Hepatocyte (in vitro differentiated cells): Measurements from ENCODE around the gene SCYL2. TPM values are rescaled to one million over a fixed set of nuclear protein-coding genes. Genes with fewer than 3 reads are reported as not detected.

ENCODE experiments used
- DNase-seq: peaks from one replicate; pipeline ENCODE4 v3.0.0-alpha.2; 2016; ENCODE audit warnings: low spot score
- H2AFZ ChIP-seq: fragments of 200-600 bp; sonication (generic); 2 replicates; pipeline ENCODE4 v1.6.0; 2016; ENCODE audit warnings: antibody characterized with exemption, mild to moderate bottlenecking
- H3K27ac ChIP-seq: fragments of 200-600 bp; sonication (generic); 2 replicates; pipeline ENCODE4 v1.5.1; 2016; ENCODE audit warnings: mild to moderate bottlenecking
- H3K27me3 ChIP-seq: fragments of 200-600 bp; sonication (generic); 2 replicates; pipeline ENCODE4 v1.6.1; 2016
- H3K36me3 ChIP-seq: fragments of 200-600 bp; sonication (generic); replicated peaks from 2 replicates; pipeline ENCODE4 v1.5.1; 2016; ENCODE audit warnings: low read depth; ENCODE audit not compliant: insufficient read depth
- H3K4me1 ChIP-seq: fragments of 200-600 bp; sonication (generic); 2 replicates; pipeline ENCODE4 v1.5.1; 2016; ENCODE audit warnings: mild to moderate bottlenecking, moderate library complexity; ENCODE audit not compliant: insufficient read depth
- H3K4me2 ChIP-seq: fragments of 200-600 bp; sonication (generic); 2 replicates; pipeline ENCODE4 v1.6.0; 2016
- H3K4me3 ChIP-seq: fragments of 200-600 bp; sonication (generic); 2 replicates; pipeline ENCODE4 v1.5.1; 2016; ENCODE audit warnings: mild to moderate bottlenecking
- H3K79me2 ChIP-seq: fragments of 200-600 bp; sonication (generic); 2 replicates; pipeline ENCODE4 v1.6.0; 2017; ENCODE audit warnings: mild to moderate bottlenecking
- H3K9me2 ChIP-seq: fragments of 200-600 bp; sonication (generic); replicated peaks from 2 replicates; pipeline ENCODE4 v1.6.0; 2017; ENCODE audit warnings: mild to moderate bottlenecking; ENCODE audit not compliant: insufficient read depth
- H3K9me3 ChIP-seq: fragments of 200-600 bp; sonication (generic); 2 replicates; pipeline ENCODE4 v1.5.1; 2016; ENCODE audit warnings: low read depth, mild to moderate bottlenecking
- H4K20me1 ChIP-seq: fragments of 200-600 bp; sonication (generic); 2 replicates; pipeline ENCODE4 v1.6.0; 2016; ENCODE audit warnings: mild to moderate bottlenecking; ENCODE audit not compliant: insufficient read depth, poor library complexity, severe bottlenecking
- CTCF ChIP-seq: fragments of 200-600 bp; sonication (generic); IDR thresholded peaks from 2 replicates; pipeline ENCODE4 v1.5.1; 2016; ENCODE audit warnings: antibody characterized with exemption, mild to moderate bottlenecking; ENCODE audit not compliant: poor library complexity
- EZH2 ChIP-seq: fragments of 200-600 bp; sonication (generic); IDR thresholded peaks from 2 replicates; pipeline ENCODE4 v1.6.1; 2016; ENCODE audit warnings: antibody characterized with exemption, mild to moderate bottlenecking, borderline replicate concordance
- EZH2phosphoT487 ChIP-seq: fragments of 200-600 bp; sonication (generic); IDR thresholded peaks from one replicate; pipeline ENCODE4 v1.6.1; 2018; ENCODE audit warnings: antibody characterized with exemption, mild to moderate bottlenecking, low read depth, moderate library complexity; ENCODE audit not compliant: unreplicated experiment, severe bottlenecking
- WGBS: methylation state at CpG from one replicate; pipeline ENCODE4 v1.1.6; 2016; ENCODE audit warnings: low lambda C conversion rate; ENCODE audit errors: missing lambda C conversion rate; 5-methylcytosine and 5-hydroxymethylcytosine counted together
- polyA plus RNA-seq: library from polyadenylated mRNA; unstranded; fragments of >200 nt; fragmentation: Nextera tagmentation; extraction: Ambion mirVana; gene quantifications from 2 replicates; pipeline ENCODE4 v1.2.1, GENCODE V29; 2016
- total RNA-seq: library from RNA; depleted of rRNA; stranded (reverse); fragments of >200 nt; gene quantifications from 2 replicates; pipeline ENCODE4 v1.2.3, GENCODE V29; 2014

The SCYL2 gene
- total and polyA plus RNA-seq, 2 experiments from 2014 or later, result 17.2 to 55.0 TPM

GRCh38 chr12:100356644-100357223, 89.8 kb downstream of the SCYL2 start, which contains the start of gene SLC17A8:
Gene SLC17A8, plus strand, starts transcription at chr12:100357074. Its CDS starts 318 bp downstream, at chr12:100357392.
- WGBS, result 26% methylated on average over 13 of the region's 13 CpGs
- no peaks in the 10 kb centered on the region for H4K20me1 ChIP-seq
- peak within 1 kb of the TSS; percentile 66 for H3K4me2 ChIP-seq
- H3K9me2 ChIP-seq, result no peaks in the 10 kb centered on the region
- H3K4me3 ChIP-seq, result no peak within 1 kb of the TSS
- H3K9me3 ChIP-seq, result no peaks in the 10 kb centered on the region
- no peaks in the 10 kb centered on the region for H3K27me3 ChIP-seq
- no peaks in the 10 kb centered on the region for H3K79me2 ChIP-seq
- no peaks in the 10 kb centered on the region for H3K36me3 ChIP-seq
- TF ChIP-seq EZH2phosphoT487 (no peak), CTCF (no peak), EZH2 (no peak)
- peak; percentile 17 for DNase-seq
- no peak within 1 kb of the TSS for H2AFZ ChIP-seq
- no peak within 1 kb of the TSS for H3K27ac ChIP-seq
- H3K4me1 ChIP-seq, result peaks cover 9% of the 10 kb centered on the region

GRCh38 chr12:100359248-100359647, 92.3 kb downstream of the SCYL2 start:
- Histone ChIP-seq H3K27ac (no peak overlapping the region), H2AFZ (no peak overlapping the region), H3K4me3 (no peak overlapping the region), H3K27me3 (no peaks in the 10 kb centered on the region), H3K9me3 (no peaks in the 10 kb centered on the region), H3K9me2 (no peaks in the 10 kb centered on the region), H3K36me3 (no peaks in the 10 kb centered on the region), H3K79me2 (no peaks in the 10 kb centered on the region), H3K4me1 (peaks cover 9% of the 10 kb centered on the region), H4K20me1 (no peaks in the 10 kb centered on the region), H3K4me2 (no peak overlapping the region)
- TF ChIP-seq EZH2, result no peak
- TF ChIP-seq CTCF, result no peak
- no peak for TF ChIP-seq EZH2phosphoT487
- no peak for DNase-seq
- WGBS, result 88% methylated on average over 3 of the region's 3 CpGs

GRCh38 chr12:100359822-100360221, 92.8 kb downstream of the SCYL2 start:
- 35% methylated on average over 2 of the region's 2 CpGs for WGBS
- no peaks in the 10 kb centered on the region for H4K20me1 ChIP-seq
- no peaks in the 10 kb centered on the region for H3K27me3 ChIP-seq
- peak; percentile 18 for DNase-seq
- no peaks in the 10 kb centered on the region for H3K9me3 ChIP-seq
- H3K4me2 ChIP-seq, result no peak overlapping the region
- no peak overlapping the region for H3K27ac ChIP-seq
- H3K9me2 ChIP-seq, result no peaks in the 10 kb centered on the region
- H3K36me3 ChIP-seq, result no peaks in the 10 kb centered on the region
- H3K4me1 ChIP-seq, result peaks cover 9% of the 10 kb centered on the region
- H3K79me2 ChIP-seq, result no peaks in the 10 kb centered on the region
- H2AFZ ChIP-seq, result no peak overlapping the region
- no peak for TF ChIP-seq EZH2phosphoT487
- no peak for TF ChIP-seq CTCF
- no peak overlapping the region for H3K4me3 ChIP-seq

- Histone ChIP-seq H2AFZ (no peak overlapping the region), H3K4me1 (peaks cover 9% of the 10 kb centered on the region)
- DNase-seq, result no peak
These were observed 93.5 kb downstream of the SCYL2 start for GRCh38 chr12:100360450-100360849.

More at GRCh38 chr12:100360450-100360849, 93.5 kb downstream of the SCYL2 start:
- Histone ChIP-seq H3K4me2 (no peak overlapping the region), H3K79me2 (no peaks in the 10 kb centered on the region), H3K27ac (no peak overlapping the region), H3K36me3 (no peaks in the 10 kb centered on the region), H3K9me3 (no peaks in the 10 kb centered on the region), H3K4me3 (no peak overlapping the region), H4K20me1 (no peaks in the 10 kb centered on the region), H3K9me2 (no peaks in the 10 kb centered on the region), H3K27me3 (no peaks in the 10 kb centered on the region)
- TF ChIP-seq EZH2phosphoT487 (no peak), EZH2 (no peak), CTCF (no peak)
